ENCODE results near the gene C7orf25.
A peak's percentile ranks its signal among the peaks of the same experiment; 100 is the strongest.

The C7orf25 gene

DNA sequence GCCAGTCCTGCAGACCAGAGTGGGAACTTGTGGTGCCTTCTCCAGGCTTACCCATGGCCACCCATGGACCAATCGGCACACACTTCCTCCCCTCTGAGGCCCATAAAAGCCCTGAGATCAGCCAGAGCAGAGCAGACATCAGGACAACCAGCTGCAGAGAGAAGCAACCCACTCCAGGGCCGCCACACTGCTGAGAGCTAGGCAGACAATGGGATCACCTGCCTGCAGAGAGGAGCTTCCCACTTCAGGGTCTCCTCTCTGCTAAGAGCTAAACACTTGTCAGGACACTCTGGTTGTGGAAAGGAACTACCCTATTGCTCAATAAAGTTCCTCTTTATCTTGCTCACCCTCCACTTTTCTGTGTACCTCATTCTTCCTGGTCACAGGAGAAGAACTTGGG is 34.0 kb downstream of the C7orf25 start:
- no peak for DNase-seq (ENCODE audit: low spot score)

GRCh38 chr7:42876182-42877068 is 35.4 kb downstream of the C7orf25 start:
- peak; percentile 36 for DNase-seq (ENCODE audit: low spot score)

DNA sequence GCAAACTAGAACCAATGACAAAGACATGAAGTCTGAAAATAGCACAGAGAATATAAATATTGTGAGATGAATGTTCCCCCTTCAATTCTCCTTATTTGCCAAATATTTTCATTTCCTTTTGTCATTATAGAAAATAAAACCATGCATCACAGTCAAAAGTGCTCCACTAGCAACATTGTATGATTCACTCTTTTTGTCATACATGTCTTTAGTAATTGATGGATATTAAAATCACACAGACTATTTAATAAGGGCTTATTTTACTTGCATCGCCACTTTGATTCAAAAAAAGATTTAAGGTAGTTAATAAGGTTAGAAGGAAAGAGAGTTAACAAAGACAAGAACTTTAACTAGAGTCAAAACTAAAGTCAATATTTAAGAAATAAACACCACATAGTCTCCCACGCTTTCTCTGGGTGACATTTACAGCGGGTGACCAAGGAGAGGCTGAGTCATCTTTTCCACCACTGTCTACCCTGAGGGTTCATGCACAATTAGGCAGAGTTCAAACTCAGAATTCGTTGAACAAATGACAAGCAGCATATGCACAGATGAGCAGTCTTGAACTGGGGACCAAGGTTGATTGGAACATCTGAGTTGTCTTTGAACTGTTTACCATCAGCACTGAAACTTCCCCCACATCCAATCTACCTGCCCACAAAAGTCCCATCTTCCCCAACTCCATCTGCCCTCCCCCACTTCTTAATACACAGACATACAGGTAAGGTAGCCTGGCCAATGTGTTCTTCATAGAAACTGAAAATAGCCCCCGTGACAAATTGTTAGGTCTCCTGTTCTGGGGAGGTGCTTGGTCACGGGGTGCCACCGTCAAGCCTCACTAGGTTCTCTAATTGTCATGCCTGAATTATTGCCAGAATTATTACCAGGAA is 42.5 kb downstream of the C7orf25 start:
- DNase-seq (ENCODE audit: low spot score): no peak

DNA sequence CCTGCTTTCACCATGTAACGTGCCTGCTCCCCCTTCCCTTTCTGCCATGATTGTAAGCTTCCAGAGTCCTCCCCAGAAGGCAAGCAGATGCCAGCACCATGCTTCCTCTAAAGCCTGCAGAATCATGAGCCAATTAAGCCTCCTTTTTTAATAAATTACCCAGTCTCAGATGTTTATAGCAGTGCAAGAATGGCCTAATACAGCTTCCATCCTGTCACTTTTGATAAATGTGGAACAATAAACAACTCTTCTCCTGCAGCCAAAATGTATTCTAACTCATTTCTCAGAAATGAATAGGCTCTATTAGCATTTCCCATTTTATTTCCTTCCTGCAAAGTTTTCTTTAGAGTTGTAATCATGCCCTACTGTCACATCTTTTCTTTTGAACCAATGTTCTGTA is 43.4 kb downstream of the C7orf25 start:
- DNase-seq (ENCODE audit: low spot score): no peak

Data from CD4-positive, alpha-beta T cell treated with Interleukin-15 for 4 hours (primary cell).